ENCODE measurements around the gene ABCB10.

DNA sequence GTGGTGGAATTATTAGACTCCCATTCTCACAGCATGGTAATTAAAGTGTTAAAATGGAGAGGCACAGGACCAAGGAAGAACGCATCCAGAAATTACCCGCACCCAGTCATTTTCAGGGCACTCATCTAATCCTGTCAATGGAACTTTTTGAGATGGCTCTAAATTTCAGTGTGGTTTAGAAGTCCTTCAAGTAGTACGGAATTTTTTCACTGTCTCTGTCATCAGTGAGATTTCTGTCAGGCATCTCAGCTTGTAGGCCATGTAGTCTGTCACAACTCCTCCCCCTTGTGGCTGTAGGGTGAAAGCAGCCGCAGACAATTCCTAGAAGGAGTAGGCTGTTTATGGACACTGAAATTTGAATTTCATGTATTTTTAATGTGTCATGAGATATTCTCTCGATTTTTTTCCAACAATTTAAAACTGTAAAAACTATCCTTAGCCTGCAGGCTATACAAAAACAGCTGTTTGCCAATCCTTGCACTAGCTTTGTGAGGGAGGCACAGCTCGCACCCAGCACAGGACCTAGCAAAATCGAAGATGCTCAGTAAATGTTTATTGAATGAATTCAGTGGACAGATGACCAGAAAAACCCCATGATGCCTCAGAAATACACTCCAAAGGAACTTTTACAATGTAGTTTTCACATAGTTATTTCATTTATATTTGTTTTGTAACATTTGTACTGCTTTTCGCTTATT lies 43.8 kb downstream of the ABCB10 start:
- TF ChIP-seq, protein P1, sequence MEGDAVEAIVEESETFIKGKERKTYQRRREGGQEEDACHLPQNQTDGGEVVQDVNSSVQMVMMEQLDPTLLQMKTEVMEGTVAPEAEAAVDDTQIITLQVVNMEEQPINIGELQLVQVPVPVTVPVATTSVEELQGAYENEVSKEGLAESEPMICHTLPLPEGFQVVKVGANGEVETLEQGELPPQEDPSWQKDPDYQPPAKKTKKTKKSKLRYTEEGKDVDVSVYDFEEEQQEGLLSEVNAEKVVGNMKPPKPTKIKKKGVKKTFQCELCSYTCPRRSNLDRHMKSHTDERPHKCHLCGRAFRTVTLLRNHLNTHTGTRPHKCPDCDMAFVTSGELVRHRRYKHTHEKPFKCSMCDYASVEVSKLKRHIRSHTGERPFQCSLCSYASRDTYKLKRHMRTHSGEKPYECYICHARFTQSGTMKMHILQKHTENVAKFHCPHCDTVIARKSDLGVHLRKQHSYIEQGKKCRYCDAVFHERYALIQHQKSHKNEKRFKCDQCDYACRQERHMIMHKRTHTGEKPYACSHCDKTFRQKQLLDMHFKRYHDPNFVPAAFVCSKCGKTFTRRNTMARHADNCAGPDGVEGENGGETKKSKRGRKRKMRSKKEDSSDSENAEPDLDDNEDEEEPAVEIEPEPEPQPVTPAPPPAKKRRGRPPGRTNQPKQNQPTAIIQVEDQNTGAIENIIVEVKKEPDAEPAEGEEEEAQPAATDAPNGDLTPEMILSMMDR (IDR thresholded peaks at IDR 0.05): peak; percentile 67 to 80 (median 72)
- no peak for TF ChIP-seq POLR2A (IDR thresholded peaks at IDR 0.05)
- no peak for TF ChIP-seq POLR2AphosphoS5 (IDR thresholded peaks at IDR 0.05)
- TF ChIP-seq EP300 (IDR thresholded peaks at IDR 0.05): no peak

All from gastroesophageal sphincter (tissue), 3 donors.